ENCODE measurements around the gene TNRC18. TPM values are rescaled to one million over a fixed set of nuclear protein-coding genes. Genes with fewer than 3 reads are reported as not detected.
A peak's percentile ranks its signal among the peaks of the same experiment; 100 is the strongest.

TNRC18 gene
- total and polyA plus RNA-seq, 2 of the 8 experiments (the other 6 are each of a cell fraction or from before 2014, with no cell fraction given): 1.7 to 8.6 TPM

DNA sequence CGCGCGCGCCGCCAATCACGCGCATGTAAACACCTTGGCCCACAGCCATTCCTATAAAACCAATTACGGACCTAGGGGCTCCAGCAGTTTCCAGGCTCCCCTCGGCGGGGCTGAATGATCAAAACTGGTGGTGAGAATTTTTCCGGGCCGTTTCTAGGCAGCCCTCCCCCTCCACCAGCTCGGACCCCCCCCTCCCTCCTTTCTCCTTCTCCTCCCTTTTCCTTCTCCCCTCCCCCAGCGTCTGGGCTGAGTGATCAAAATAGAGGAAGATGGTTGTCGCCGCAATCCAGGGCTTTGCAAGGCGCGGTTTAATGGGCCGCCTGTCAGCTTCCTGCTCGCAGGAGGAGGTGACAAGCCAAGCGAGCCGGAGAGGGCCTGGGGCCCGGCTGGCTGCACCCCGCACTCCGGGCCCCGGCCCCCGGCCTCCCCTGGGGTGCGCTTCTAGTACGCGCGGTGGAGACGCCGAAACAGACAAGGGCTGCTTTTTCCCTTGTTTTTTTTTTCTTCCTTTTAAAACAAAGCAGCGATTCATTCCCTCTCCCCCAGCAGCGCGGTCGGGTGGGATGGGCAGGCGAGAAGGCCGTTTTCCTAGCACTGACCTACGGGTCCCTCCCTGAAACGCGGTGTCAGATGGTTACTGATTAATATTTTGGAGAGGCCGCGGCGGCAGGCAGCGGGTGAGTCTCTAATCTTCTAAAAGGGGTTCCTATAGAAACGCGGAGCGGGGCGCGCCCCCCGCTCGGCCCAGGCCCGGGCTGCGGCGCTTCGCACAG lies 528 bp upstream of the TNRC18 start:
- CTCF ChIA-PET (ENCODE audit: partially characterized antibody): interaction anchor here (1.0 to 3.7 kb wide), 6 partner anchors 16 to 184 kb away, joined by 3 to 16 read pairs (median 4); no protein-coding TSS in a partner anchor
- H2BK12ac ChIP-seq (ENCODE audit: low read depth, low read length): 0 out of 2 replicates have a peak overlapping the region, but pooled peaks have one; percentile 80
- no peak overlapping the region for H2AFZ ChIP-seq (ENCODE audit: low read length)
- no peak overlapping the region for H4K5ac ChIP-seq (ENCODE audit: insufficient read length, low read depth, low read length)
- H4K20me1 ChIP-seq (replicated peaks in 1 of 2; ENCODE audit: control insufficient read depth in 1 of 2, insufficient read depth in 2 of 2, low read length in 2 of 2): peaks cover 2 to 7% of the 10 kb centered on the region in 2 experiments
- peak overlapping the region; percentile 20; the same call in 1 of the 2 replicates for H4K8ac ChIP-seq (ENCODE audit: extremely low read depth, insufficient read depth, low read length)
- H2BK15ac ChIP-seq (ENCODE audit: low read length): no peak overlapping the region
- peaks cover 33 to 77% (median 65%) of the 10 kb centered on the region in 4 experiments; a peak in 6 of 7 replicates for H3K27me3 ChIP-seq (replicated peaks in 1 of 4; ENCODE audit: control insufficient read depth in 3 of 4, extremely low read depth in 1 of 4, insufficient read depth in 3 of 4, low read length in 3 of 4)
- peak overlapping the region; percentile 93 to 99 for H3K4me2 ChIP-seq (ENCODE audit: insufficient read depth in 1 of 2, low read depth in 2 of 2, low read length in 2 of 2)
- no peaks in the 10 kb centered on the region for H3K79me1 ChIP-seq (ENCODE audit: low read depth, low read length)
- H4K91ac ChIP-seq (replicated peaks; ENCODE audit: insufficient read length, low read length): no peak overlapping the region
- DNase-seq (ENCODE audit: low read depth in 1 of 2, low spot score in 2 of 2) (peak; percentile 82 to 90), FAIRE-seq (no peak)
- H3K4me3 ChIP-seq (ENCODE audit: extremely low read depth in 1 of 4, insufficient read depth in 2 of 4, low read depth in 3 of 4, low read length in 4 of 4): peak overlapping the region; percentile 57 to 78 (median 68)
- H3K36me3 ChIP-seq (ENCODE audit: control insufficient read depth in 2 of 4, insufficient read depth in 4 of 4, low read length in 3 of 4): peaks cover 0 to 16% (median 0%) of the 10 kb centered on the region in 4 experiments; a peak in 1 of 8 replicates
- peaks cover 0 to 47% (median 17%) of the 10 kb centered on the region in 4 experiments; a peak in 5 of 7 replicates for H3K4me1 ChIP-seq (replicated peaks in 1 of 4; ENCODE audit: control insufficient read depth in 3 of 4, insufficient read depth in 4 of 4, low read length in 3 of 4)
- H3K9ac ChIP-seq (replicated peaks in 1 of 4; ENCODE audit: extremely low read depth in 1 of 4, low read depth in 3 of 4, low read length in 3 of 4): peak overlapping the region in 1 of 4 experiments; percentile 42; a peak in 3 of 7 replicates
- no peak overlapping the region for H3K23ac ChIP-seq (ENCODE audit: insufficient read length)
- no peak overlapping the region for H2BK120ac ChIP-seq (replicated peaks; ENCODE audit: low read depth, low read length)
- POLR2A ChIA-PET (ENCODE audit: partially characterized antibody): interaction anchor here (0.7 to 3.1 kb wide), 12 partner anchors 16 to 69 kb away, joined by 3 to 28 read pairs (median 4); no protein-coding TSS in a partner anchor
- no peak overlapping the region for H3K18ac ChIP-seq (ENCODE audit: extremely low read depth, low read length)
- H3K4ac ChIP-seq (replicated peaks; ENCODE audit: insufficient read length, low read depth, low read length): no peak overlapping the region
- no peak overlapping the region for H3K14ac ChIP-seq (ENCODE audit: insufficient read length)
- no peak overlapping the region for H3K27ac ChIP-seq (ENCODE audit: low read depth, low read length)
- no peak overlapping the region for H2BK20ac ChIP-seq (ENCODE audit: low read length)
- H3K23me2 ChIP-seq (ENCODE audit: low read depth, low read length): peaks cover 49% of the 10 kb centered on the region; the same call in 1 of the 2 replicates
- H3K9me3 ChIP-seq (ENCODE audit: insufficient read depth in 2 of 2, low read depth in 1 of 2, low read length in 1 of 2): no peaks in the 10 kb centered on the region
- 0% methylated on average over 43 of the region's 57 CpGs; no CpG with 5 or more reads in 1 of the 2 experiments for WGBS, 2 experiments (ENCODE audit: extremely low coverage in 1 of 2, insufficient coverage in 1 of 2, insufficient read length in 1 of 2, insufficient replicate concordance in 2 of 2, low coverage in 1 of 2, low lambda C conversion rate in 2 of 2, missing lambda C conversion rate in 1 of 2)
- H3K56ac ChIP-seq (replicated peaks; ENCODE audit: insufficient read length, low read depth, low read length): no peak overlapping the region
- no peaks in the 10 kb centered on the region for H3K79me2 ChIP-seq (ENCODE audit: control insufficient read depth in 1 of 2, insufficient read depth in 2 of 2, low read length in 2 of 2)
- no peak overlapping the region for H2BK5ac ChIP-seq (ENCODE audit: low read depth, low read length)
- no peak overlapping the region for H2AK5ac ChIP-seq (ENCODE audit: low read depth, low read length)
- 0 out of 2 replicates have a peak, but pooled peaks have one; percentile 40 for TF ChIP-seq KDM1A (IDR thresholded peaks at IDR 0.05; ENCODE audit: borderline replicate concordance, low read length)
- TF ChIP-seq SP1 (IDR thresholded peaks at IDR 0.05; ENCODE audit: low read depth, low read length): no peak; the same call in 1 of the 2 replicates
- peak; percentile 25; the same call in 1 of the 2 replicates for TF ChIP-seq TAF1 (IDR thresholded peaks at IDR 0.05; ENCODE audit: low read depth, low read length)
- TF ChIP-seq TEAD4 (IDR thresholded peaks at IDR 0.05; ENCODE audit: low read depth, low read length): peak; percentile 68
- no peak for TF ChIP-seq EGR1 (IDR thresholded peaks at IDR 0.05; ENCODE audit: borderline replicate concordance, low read depth, low read length)
- 0 out of 2 replicates have a peak, but pooled peaks have one; percentile 75 for TF ChIP-seq TCF12 (IDR thresholded peaks at IDR 0.05; ENCODE audit: low read depth, low read length)
- TF ChIP-seq SP2 (IDR thresholded peaks at IDR 0.05; ENCODE audit: low read length): peak; percentile 21; the same call in 1 of the 2 replicates
- TF ChIP-seq BRCA1 (IDR thresholded peaks at IDR 0.05; ENCODE audit: low read depth, low read length): no peak
- no peak for TF ChIP-seq SRF (IDR thresholded peaks at IDR 0.05; ENCODE audit: low read depth, low read length)
- TF ChIP-seq HDAC2 (IDR thresholded peaks at IDR 0.05; ENCODE audit: borderline replicate concordance in 1 of 2, low read depth in 2 of 2, low read length in 2 of 2): 0 out of 4 replicates have a peak, but pooled peaks of 1 of the 2 experiments have one; percentile 18
